Lower leg skin (tissue), 4 donors: ENCODE data around the gene TRIM67. TPM values are rescaled to one million over a fixed set of nuclear protein-coding genes. Genes with fewer than 3 reads are reported as not detected.

ENCODE experiments used
- DNase-seq, 2 donors: peaks; one replicate each; pipeline ENCODE4 v3.0.0-alpha.2; 2019; ENCODE audit warnings: low spot score in 2 of 2
- H3K4me3 ChIP-seq: fragments of 200-600 bp; sonication (generic); 2 replicates; pipeline ENCODE4 v1.5.1; 2017; ENCODE audit warnings: mild to moderate bottlenecking, low read depth; ENCODE audit not compliant: poor library complexity, severe bottlenecking
- CTCF ChIP-seq, 3 donors: fragments of 450-650 bp; IDR thresholded peaks; one replicate each; pipeline ENCODE4 v1.5.1; 2016; ENCODE audit warnings: antibody characterized with exemption in 3 of 3, mild to moderate bottlenecking in 3 of 3, moderate library complexity in 2 of 3
- POLR2A ChIP-seq, 2 donors: fragments of 450-650 bp; IDR thresholded peaks; one replicate each; pipeline ENCODE4 v1.6.1; 2016 to 2017; ENCODE audit warnings: antibody characterized with exemption in 2 of 2, mild to moderate bottlenecking in 1 of 2, moderate library complexity in 1 of 2
- WGBS, 2 donors: methylation state at CpG; one replicate each; pipeline ENCODE4 v1.1.5; 2018; 5-methylcytosine and 5-hydroxymethylcytosine counted together
- intact Hi-C: fragments of 100-400 bp; cut with DNase I; formaldehyde crosslinking; loops from one replicate; pipeline ENCODE4 v1.15.0; 2023; ENCODE audit warnings: low total_unique reads
- total RNA-seq, 4 donors: library from RNA; depleted of rRNA; stranded (reverse); fragments of >200 nt; gene quantifications; one replicate each; pipeline ENCODE4 v1.1.0, GENCODE V29; 2016

TRIM67 gene
- total RNA-seq, 4 donors from 2014 or later = 0.03 to 0.29 TPM; not detected in 2

GRCh38 chr1:231178970-231179369, 17.1 kb downstream of the TRIM67 start:
- no peak for DNase-seq
- intact Hi-C loops = no loop called here
- WGBS, 2 donors = 97% methylated on average over 2 of the region's 2 CpGs
- H3K4me3 ChIP-seq = no peak overlapping the region
- no peak for TF ChIP-seq POLR2A (IDR thresholded peaks at IDR 0.05)
- TF ChIP-seq CTCF (IDR thresholded peaks at IDR 0.05) = no peak

- 98 to 100% methylated on average over 1 of the region's 1 CpG for WGBS, 2 donors
- intact Hi-C loops = no loop called here
- no peak overlapping the region for H3K4me3 ChIP-seq
- DNase-seq = no peak
- TF ChIP-seq CTCF (IDR thresholded peaks at IDR 0.05) (no peak), POLR2A (IDR thresholded peaks at IDR 0.05) (no peak)
Observed at GRCh38 chr1:231180034-231180433, 18.2 kb downstream of the TRIM67 start.

GRCh38 chr1:231181271-231181670, 19.4 kb downstream of the TRIM67 start:
- intact Hi-C loops = no loop called here
- TF ChIP-seq POLR2A (IDR thresholded peaks at IDR 0.05) = no peak
- no peak for TF ChIP-seq CTCF (IDR thresholded peaks at IDR 0.05)
- 75 to 77% methylated on average over 3 of the region's 3 CpGs for WGBS, 2 donors

GRCh38 chr1:231182317-231182716, 20.5 kb downstream of the TRIM67 start:
- DNase-seq = peak in 1 of 2 donors; percentile 68
- WGBS, 2 donors = 74 to 83% methylated on average over 6 of the region's 6 CpGs
- no peak overlapping the region for H3K4me3 ChIP-seq
- TF ChIP-seq CTCF (IDR thresholded peaks at IDR 0.05) (no peak), POLR2A (IDR thresholded peaks at IDR 0.05) (no peak)
- intact Hi-C loops = no loop called here

More at GRCh38 chr1:231181271-231181670, 19.4 kb downstream of the TRIM67 start:
- DNase-seq = no peak
- no peak overlapping the region for H3K4me3 ChIP-seq

- 55 to 57% methylated on average over 13 of the region's 13 CpGs for WGBS, 2 donors
- TF ChIP-seq CTCF (IDR thresholded peaks at IDR 0.05) (no peak), POLR2A (IDR thresholded peaks at IDR 0.05) (no peak)
- H3K4me3 ChIP-seq = no peak overlapping the region
- intact Hi-C loops = no loop called here
- peak in 1 of 2 donors; percentile 6 for DNase-seq
Observed at GRCh38 chr1:231183639-231184590, 22.1 kb downstream of the TRIM67 start.
